Measurements from ENCODE around the gene GDPD5. TPM values are rescaled to one million over a fixed set of nuclear protein-coding genes. Genes with fewer than 3 reads are reported as not detected.

GDPD5 gene
- total and polyA plus RNA-seq, 10 of the 15 experiments (the other 5 are each of a cell fraction or from before 2014, with no cell fraction given): 0.10 to 30.0 (median 6.7) TPM

DNA sequence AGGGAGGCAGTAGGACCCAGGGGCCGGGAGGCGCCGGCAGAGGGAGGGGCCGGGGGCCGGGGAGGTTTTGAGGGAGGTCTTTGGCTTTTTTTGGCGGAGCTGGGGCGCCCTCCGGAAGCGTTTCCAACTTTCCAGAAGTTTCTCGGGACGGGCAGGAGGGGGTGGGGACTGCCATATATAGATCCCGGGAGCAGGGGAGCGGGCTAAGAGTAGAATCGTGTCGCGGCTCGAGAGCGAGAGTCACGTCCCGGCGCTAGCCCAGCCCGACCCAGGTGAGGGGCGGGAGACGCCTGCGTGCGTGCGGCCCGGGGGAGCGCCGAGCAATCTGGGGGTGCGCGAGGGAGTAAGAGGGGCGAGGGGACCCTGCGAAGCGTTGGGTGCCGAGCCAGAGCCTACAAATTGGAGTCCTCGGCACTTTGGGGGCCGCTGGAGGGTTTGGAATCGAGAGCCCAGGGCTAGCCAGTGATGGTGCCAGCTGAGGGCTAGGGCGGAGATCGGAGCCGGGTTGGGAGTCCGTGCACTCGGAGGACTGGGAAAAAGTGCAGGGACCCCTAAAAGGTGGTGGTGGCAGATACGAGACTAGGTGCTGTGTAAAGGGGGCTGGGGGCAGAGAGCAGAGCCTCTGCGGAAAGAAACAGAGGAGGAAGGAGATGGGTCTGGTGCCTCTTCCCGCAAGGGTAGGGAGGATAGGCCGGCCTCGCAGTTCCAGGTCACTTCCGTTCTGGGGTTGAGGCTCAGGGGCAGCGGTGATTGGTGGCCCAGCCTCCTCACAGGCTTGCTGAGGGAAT, 36.5 kb upstream of the GDPD5 start, which contains the start of gene SERPINH1 (continued):
- no peak for TF ChIP-seq SMARCA5 (IDR thresholded peaks at IDR 0.05)
- TF ChIP-seq ZNF384 (IDR thresholded peaks at IDR 0.05; ENCODE audit: borderline replicate concordance, low read depth, low read length): no peak
- no peak for TF ChIP-seq KDM1A (IDR thresholded peaks at IDR 0.05; ENCODE audit: borderline replicate concordance)
- TF ChIP-seq TCF7 (IDR thresholded peaks at IDR 0.05; ENCODE audit: borderline replicate concordance): no peak
- no peak for TF ChIP-seq WRNIP1 (IDR thresholded peaks at IDR 0.05; ENCODE audit: borderline replicate concordance, low read depth, low read length)
- TF ChIP-seq LARP7 (IDR thresholded peaks at IDR 0.05): no peak
- TF ChIP-seq RAD51 (IDR thresholded peaks at IDR 0.05): no peak
- TF ChIP-seq POLR2AphosphoS5 (IDR thresholded peaks at IDR 0.05; ENCODE audit: low read length): peak; percentile 96
- TF ChIP-seq NR2C1 (IDR thresholded peaks at IDR 0.05): peak; percentile 9; the same call in 1 of the 2 replicates
- TF ChIP-seq TAF1 (IDR thresholded peaks at IDR 0.05; ENCODE audit: borderline replicate concordance, low read depth, low read length): peak; percentile 65; the same call in 1 of the 2 replicates
- no peak for TF ChIP-seq NFYA (IDR thresholded peaks at IDR 0.05; ENCODE audit: borderline replicate concordance, low read depth, low read length)
- peak; percentile 86 for TF ChIP-seq POLR2A (IDR thresholded peaks at IDR 0.05; ENCODE audit: low read depth, low read length)
- TF ChIP-seq, protein P1, sequence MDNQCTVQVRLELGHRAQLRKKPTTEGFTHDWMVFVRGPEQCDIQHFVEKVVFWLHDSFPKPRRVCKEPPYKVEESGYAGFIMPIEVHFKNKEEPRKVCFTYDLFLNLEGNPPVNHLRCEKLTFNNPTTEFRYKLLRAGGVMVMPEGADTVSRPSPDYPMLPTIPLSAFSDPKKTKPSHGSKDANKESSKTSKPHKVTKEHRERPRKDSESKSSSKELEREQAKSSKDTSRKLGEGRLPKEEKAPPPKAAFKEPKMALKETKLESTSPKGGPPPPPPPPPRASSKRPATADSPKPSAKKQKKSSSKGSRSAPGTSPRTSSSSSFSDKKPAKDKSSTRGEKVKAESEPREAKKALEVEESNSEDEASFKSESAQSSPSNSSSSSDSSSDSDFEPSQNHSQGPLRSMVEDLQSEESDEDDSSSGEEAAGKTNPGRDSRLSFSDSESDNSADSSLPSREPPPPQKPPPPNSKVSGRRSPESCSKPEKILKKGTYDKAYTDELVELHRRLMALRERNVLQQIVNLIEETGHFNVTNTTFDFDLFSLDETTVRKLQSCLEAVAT (IDR thresholded peaks at IDR 0.05): peak; percentile 67
- no peak for TF ChIP-seq HDAC2 (IDR thresholded peaks at IDR 0.05)
- TF ChIP-seq FOXM1 (IDR thresholded peaks at IDR 0.05; ENCODE audit: low read depth, low read length): no peak
- TF ChIP-seq CREM (IDR thresholded peaks at IDR 0.05; ENCODE audit: low read depth): 0 out of 2 replicates have a peak, but pooled peaks have one; percentile 50
- no peak for TF ChIP-seq BRCA1 (IDR thresholded peaks at IDR 0.05; ENCODE audit: low read depth, low read length)
- TF ChIP-seq, protein P2, sequence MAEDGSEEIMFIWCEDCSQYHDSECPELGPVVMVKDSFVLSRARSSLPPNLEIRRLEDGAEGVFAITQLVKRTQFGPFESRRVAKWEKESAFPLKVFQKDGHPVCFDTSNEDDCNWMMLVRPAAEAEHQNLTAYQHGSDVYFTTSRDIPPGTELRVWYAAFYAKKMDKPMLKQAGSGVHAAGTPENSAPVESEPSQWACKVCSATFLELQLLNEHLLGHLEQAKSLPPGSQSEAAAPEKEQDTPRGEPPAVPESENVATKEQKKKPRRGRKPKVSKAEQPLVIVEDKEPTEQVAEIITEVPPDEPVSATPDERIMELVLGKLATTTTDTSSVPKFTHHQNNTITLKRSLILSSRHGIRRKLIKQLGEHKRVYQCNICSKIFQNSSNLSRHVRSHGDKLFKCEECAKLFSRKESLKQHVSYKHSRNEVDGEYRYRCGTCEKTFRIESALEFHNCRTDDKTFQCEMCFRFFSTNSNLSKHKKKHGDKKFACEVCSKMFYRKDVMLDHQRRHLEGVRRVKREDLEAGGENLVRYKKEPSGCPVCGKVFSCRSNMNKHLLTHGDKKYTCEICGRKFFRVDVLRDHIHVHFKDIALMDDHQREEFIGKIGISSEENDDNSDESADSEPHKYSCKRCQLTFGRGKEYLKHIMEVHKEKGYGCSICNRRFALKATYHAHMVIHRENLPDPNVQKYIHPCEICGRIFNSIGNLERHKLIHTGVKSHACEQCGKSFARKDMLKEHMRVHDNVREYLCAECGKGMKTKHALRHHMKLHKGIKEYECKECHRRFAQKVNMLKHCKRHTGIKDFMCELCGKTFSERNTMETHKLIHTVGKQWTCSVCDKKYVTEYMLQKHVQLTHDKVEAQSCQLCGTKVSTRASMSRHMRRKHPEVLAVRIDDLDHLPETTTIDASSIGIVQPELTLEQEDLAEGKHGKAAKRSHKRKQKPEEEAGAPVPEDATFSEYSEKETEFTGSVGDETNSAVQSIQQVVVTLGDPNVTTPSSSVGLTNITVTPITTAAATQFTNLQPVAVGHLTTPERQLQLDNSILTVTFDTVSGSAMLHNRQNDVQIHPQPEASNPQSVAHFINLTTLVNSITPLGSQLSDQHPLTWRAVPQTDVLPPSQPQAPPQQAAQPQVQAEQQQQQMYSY (CRISPR knock-in tag; IDR thresholded peaks at IDR 0.05): no peak
- TF ChIP-seq, protein P3, sequence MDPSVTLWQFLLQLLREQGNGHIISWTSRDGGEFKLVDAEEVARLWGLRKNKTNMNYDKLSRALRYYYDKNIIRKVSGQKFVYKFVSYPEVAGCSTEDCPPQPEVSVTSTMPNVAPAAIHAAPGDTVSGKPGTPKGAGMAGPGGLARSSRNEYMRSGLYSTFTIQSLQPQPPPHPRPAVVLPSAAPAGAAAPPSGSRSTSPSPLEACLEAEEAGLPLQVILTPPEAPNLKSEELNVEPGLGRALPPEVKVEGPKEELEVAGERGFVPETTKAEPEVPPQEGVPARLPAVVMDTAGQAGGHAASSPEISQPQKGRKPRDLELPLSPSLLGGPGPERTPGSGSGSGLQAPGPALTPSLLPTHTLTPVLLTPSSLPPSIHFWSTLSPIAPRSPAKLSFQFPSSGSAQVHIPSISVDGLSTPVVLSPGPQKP (IDR thresholded peaks at IDR 0.05; ENCODE audit: low read depth, low read length): peak; percentile 68
- no peak for TF ChIP-seq MYC (IDR thresholded peaks at IDR 0.05; ENCODE audit: insufficient read depth, insufficient read length, insufficient replicate concordance, low read length, severe bottlenecking)
- TF ChIP-seq RB1 (IDR thresholded peaks at IDR 0.05; ENCODE audit: borderline replicate concordance): no peak; the same call in 1 of the 2 replicates
- TF ChIP-seq ZNF622 (IDR thresholded peaks at IDR 0.05): no peak
- TF ChIP-seq, protein P4, sequence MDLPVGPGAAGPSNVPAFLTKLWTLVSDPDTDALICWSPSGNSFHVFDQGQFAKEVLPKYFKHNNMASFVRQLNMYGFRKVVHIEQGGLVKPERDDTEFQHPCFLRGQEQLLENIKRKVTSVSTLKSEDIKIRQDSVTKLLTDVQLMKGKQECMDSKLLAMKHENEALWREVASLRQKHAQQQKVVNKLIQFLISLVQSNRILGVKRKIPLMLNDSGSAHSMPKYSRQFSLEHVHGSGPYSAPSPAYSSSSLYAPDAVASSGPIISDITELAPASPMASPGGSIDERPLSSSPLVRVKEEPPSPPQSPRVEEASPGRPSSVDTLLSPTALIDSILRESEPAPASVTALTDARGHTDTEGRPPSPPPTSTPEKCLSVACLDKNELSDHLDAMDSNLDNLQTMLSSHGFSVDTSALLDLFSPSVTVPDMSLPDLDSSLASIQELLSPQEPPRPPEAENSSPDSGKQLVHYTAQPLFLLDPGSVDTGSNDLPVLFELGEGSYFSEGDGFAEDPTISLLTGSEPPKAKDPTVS (IDR thresholded peaks at IDR 0.05; ENCODE audit: low read depth, low read length): peak; percentile 99
- no peak for TF ChIP-seq PAX8 (IDR thresholded peaks at IDR 0.05)
- TF ChIP-seq CBFB (IDR thresholded peaks at IDR 0.05; ENCODE audit: low read depth): peak; percentile 24; the same call in 1 of the 2 replicates
